HG02870 (cell line): ENCODE data around the gene DNMT3A.

Experiments
- ATAC-seq: cut with Tn5 transposase; IDR thresholded peaks from one replicate; pipeline ENCODE4 v1.9.1; 2021; ENCODE audit warnings: mild to moderate bottlenecking, moderate library complexity; ENCODE audit not compliant: unreplicated experiment

Gene DNMT3A

GRCh38 chr2:25341753-25342371 is at the start of gene DNMT3A:
Gene DNMT3A (minus strand): TSS chr2:25341925. CDS start chr2:25313984, 27,941 bp downstream.
- peak; percentile 32 for ATAC-seq

DNA sequence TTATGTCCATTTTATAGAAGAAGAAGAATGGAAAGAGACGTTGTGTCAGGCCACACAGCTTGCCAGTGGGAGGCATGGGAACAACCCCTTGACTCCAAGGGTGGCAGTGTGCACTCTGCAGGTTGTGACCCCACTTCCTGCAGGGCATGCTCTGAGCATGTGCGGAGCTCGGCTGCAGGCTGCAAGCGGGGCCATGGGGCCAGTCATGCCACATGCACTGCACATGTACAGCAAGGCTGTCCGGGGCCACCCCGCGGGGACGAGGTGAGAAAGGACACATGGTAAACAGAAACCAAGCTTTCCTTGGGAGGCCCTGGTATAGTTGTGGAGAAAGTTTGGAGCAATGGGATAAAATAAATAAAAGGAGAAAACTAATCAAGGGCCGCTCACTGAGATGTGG is 47.4 kb upstream of the DNMT3A start:
- no peak for ATAC-seq

- no peak for ATAC-seq
These were observed 46.8 kb upstream of the DNMT3A start for GRCh38 chr2:25388491-25388890.

GRCh38 chr2:25387876-25388449 is 46.2 kb upstream of the DNMT3A start:
- no peak for ATAC-seq

GRCh38 chr2:25386971-25387875 is 45.5 kb upstream of the DNMT3A start:
- ATAC-seq: no peak

DNA sequence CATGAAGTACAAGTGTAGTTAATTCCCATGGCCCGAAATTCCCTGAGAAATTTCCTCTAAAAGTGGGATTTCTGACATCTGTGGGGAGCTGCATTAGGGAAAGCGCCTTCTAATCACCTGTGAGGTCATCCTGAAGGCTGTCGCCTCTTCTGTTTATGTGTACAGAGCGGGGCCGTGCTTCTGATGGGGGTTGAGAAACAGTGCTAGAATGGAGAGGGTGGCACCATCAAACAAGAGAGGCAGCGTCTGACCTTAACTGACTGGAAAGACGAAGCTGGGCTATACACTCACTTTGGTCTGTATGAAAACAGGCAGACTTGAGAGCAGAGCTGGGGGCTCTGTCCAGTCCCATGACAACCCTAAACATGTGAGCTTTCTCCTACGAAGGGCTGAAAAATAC is 44.2 kb upstream of the DNMT3A start:
- no peak for ATAC-seq

- ATAC-seq: no peak
These were observed 42.1 kb upstream of the DNMT3A start for GRCh38 chr2:25383806-25384205.

DNA sequence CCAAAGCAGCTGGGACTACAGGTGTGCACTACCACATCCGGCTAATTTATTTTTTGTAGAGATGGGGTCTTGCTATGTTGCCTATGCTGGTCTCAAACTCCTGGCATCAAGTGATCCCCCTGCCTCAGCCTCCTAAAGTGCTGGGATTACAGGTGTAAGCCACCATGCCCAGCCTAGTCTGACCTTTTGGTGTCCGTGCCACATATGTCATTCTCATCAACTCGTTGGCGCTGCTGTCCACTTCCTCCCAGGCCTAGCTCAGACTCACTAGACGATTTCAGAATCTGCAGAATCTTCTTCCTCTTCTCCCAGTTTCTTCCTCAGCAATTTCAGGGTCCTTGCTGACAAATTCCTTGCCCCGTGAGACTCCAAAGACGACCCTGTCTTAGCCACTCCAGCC is 39.8 kb upstream of the DNMT3A start:
- no peak for ATAC-seq

GRCh38 chr2:25380586-25381375 is 39.1 kb upstream of the DNMT3A start:
- ATAC-seq: no peak

DNA sequence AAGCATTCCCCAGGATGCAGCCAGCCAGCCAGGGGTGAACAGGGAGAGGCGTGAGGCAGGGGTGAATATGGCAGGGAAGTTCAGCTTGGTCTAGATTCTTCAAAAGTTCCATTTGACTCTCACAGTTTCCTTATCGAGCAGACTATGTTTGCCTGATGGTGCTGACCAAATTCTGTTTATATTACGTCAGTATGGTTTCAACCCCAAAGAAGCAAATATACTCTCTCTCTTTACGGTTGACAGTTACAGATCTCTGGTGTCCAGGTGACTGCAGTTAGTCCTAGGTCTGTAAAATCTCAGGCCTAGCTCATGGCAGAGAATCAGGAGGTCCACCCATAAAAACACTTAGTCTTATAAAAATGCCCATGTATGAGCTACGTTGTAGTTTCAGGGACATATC is 38.3 kb upstream of the DNMT3A start:
- no peak for ATAC-seq

- no peak for ATAC-seq
These were observed 37.8 kb upstream of the DNMT3A start for GRCh38 chr2:25379535-25379934.

DNA sequence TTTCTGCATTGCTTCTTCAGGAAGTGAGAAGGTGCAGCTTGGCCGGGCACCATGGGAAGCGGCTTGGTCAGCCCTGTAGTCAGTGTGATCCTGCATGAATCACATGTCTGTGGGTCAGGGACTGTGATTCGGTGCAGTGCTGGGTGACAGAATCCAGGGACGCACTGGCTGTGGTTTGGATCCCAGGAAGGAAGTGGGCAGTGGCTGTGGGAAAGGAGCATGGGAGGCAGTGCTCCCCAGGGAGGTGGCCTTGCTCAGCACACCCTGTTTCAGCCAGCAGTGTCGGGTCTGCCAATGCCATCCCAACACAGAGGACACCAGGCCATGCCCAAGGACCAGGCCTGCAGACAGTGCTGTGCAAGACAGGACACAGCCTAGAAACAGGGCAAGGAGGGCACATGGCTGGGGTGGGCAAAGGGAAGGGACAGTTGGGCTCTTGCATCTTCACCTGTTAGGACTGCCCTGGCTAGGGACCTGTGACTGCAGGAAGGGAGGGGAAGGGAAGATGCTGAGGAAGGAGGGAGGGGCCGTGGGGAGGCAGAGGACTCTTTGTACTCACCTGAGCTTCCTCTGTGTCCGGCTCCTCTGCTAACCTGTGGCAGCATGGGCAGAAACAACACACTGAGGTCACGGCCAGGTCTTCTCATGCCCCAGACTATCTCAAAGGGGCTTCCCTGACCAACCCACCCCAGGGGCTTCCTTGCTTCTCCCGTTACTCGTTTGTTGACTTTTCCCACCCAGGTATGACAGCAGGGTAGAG is 37.2 kb upstream of the DNMT3A start:
- no peak for ATAC-seq

DNA sequence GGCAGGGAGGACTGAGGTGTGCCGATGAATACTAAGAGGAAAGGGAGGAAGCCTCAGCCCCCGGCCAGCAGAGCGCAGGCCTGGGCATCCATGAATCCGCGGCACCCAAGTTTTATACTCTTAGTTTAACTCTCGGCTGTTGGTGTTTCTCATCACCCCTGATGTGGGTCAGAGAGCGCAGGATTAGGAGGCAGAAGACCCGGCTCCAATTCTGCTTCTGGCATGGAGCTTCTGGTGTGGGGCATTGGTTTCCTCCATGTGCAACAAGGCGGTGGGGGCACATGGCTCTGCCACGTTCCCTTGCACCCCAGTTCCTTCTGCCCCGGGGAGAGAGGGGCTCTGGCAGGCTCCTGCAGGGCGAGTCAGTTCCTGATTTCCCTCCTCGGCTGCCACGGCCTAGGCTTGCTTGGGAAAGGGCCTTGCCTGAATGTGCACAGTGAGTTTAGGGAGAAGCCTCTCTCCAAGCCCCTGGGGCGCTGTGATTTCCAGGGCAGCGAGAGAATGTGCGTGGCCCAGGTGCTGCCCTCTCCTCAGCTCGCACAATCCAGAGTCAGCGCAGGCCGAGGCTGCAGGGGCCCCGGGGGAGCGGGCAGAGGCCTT is 36.2 kb upstream of the DNMT3A start:
- no peak for ATAC-seq

DNA sequence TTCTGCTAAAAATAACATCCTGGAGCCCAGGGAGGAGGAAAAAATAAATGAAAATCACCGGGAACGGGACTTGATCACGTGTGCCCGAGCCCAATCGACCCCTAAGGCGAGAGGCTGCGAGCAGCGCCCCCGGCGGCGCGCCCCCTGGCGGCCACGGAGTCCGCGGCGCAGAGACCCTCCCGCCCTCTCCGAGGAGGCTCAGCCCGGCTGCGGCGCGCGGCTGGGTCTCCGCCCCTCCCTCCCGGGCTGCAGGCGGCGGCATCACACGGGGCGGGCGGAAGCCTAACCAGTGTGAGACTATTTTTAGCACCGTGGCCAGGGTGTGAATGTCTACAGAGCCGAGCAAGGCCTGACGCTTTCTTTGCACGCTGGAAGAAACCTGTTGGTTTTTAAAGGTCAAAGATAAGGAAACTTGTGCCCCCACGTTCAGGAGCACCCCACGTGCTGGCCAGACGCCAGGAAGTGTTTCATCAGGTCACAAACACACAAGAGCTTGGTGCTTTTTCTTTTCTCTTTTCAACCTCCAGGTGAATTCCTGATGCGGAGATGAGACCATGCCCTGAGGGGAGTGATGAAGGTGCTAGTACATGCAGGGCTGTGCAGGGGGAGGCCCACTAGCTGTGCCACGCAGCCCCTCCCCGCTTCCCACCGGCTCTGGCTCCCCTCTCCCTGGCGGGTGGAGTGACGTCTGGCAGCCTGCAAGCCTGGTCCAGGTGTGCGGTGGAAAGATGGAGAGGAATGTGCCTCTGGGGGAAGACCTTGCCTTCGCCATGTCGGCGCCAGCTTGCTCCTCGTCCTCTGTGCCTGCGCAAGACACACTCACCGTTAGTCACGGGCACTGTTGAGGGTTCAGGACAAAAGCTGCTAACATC is 35.3 kb upstream of the DNMT3A start:
- peak; percentile 87 for ATAC-seq

DNA sequence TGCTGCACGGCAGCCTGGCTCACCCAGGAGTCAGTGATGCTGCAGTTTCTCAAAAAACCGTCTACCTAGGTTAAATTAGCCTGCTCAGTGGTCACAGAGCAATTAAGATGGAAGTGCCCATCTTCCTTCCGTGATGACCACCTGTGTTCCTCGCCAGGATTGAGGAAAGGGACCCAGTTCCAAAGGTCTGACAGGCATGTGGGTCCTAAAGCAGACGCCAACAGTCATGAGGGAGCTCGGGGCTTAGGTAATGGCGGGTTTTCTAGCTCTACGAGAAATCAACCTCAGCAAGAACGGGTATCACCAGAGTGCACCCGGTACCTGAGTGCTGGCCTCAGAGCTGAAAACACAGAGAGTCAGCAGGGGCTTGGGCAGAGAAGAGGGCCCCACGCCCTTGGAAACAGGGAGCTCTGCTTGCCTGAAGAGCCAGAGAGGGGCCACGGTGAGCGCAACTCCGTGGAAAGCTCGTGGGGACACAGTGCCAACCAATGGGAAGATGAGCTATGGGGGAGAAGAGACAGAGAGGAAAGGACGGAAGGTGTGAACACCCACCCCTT is 34.3 kb upstream of the DNMT3A start:
- ATAC-seq: no peak

DNA sequence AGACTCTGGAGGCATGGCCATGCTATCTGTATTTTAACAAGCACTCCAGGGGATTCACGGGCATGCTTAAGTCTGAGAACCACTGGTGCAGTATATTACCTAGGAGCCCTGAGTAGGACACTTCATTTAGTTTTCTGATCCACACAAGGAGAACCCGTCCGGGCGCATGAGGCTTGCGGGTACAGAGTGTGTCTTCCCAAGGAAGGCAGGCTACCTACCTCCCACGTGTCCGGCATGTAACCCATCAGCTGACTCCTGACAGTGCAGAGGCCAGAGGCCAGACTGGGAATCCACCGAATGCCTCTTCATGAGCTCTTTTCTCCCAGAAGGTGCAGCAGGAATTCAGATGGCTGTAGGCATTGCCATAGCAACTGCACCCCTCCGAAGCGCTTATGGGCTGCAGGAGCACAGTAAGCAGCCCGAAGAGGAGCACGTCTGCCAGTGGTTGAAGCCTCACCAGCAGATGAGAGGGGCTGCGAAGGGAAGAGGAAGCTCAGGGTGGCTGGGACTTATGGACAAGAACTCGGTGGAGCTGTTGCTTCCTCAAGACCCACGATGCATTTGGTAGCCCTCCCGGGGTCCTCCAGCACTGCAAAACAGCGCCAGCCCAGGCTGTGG is 33.8 kb upstream of the DNMT3A start:
- ATAC-seq: no peak

DNA sequence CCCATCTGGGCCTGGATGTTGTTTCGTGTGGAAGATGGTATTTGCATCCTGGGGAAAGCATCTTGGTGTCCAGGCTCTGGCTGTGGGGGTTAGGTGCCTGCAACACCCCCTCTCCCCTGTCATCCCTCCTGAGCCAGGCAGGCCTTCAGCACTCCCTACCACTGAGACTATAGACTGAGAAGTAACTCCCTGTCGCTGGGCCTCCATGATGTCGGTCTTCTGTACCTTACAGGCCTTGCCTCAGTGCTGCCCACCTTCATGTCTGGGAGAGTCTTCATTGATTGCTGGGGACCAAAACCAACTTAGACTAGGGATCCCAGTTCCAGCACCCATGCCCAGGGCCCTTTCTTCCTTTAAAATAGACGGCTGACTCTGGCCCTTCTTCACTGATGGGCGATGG is 33.1 kb upstream of the DNMT3A start:
- no peak for ATAC-seq

DNA sequence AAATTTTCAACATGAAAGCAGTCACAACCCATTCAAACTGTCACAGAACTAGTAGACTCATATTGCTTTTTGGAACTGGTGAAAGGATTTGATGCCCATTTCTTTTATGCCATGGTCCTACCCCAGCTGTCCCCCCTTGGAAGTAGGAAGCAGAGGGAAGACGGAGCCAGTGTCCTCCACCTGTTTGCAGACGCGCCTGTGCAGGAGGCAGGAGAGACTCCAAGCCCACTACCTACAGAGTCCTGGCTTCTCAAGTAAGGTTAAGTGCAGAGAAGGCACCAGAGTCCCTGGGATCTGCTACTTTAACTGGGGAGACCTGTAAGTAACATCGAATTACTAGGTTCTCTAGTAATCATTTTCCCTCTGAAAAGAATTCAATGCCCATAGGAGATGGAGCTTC is 32.7 kb upstream of the DNMT3A start:
- ATAC-seq: no peak
